HG03135 (cell line): Measurements from ENCODE around the gene PROB1.

Experiments used
- ATAC-seq: cut with Tn5 transposase; IDR thresholded peaks from one replicate; pipeline ENCODE4 v1.9.1; 2021; ENCODE audit warnings: mild to moderate bottlenecking, moderate library complexity; ENCODE audit not compliant: unreplicated experiment

PROB1 gene

GRCh38 chr5:139341689-139342422 lies 53.0 kb downstream of the PROB1 start, which contains the start of gene PAIP2:
Gene PAIP2 (plus strand): TSS chr5:139341854. CDS start chr5:139363785, 21,931 bp downstream.
- ATAC-seq = peak; percentile 88

- no peak for ATAC-seq
These were observed 53.7 kb downstream of the PROB1 start for GRCh38 chr5:139341187-139341688.
